GM12801 (cell line): ENCODE results near the gene PTPRE.

Source experiments
- TF ChIP-seq, protein P1 (sequence below): IDR thresholded peaks from one replicate; pipeline ENCODE4 v1.5.1; 2011; ENCODE audit warnings: control low read depth; ENCODE audit not compliant: insufficient read length; ENCODE audit errors: extremely low read depth

Gene PTPRE

DNA sequence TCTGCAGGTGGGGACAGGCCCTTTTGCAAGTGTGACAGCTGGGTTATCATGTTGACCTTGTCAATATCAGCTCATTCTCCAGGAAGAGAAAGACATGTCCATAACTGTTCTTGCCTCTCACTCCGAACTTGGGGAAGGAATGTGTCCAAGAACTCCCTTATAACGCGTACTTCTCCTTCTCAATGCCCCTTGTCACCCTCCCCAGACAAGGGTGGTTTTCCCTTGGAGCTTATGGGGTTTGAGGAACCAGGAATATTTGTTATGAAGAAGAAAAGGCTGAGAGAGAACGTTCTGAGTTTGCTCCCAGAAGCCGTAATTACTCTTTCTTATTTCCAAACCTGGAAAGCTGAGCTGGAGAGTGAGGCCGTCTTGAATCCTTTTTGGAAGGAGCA, 141.9 kb downstream of the PTPRE start:
- TF ChIP-seq, protein P1, sequence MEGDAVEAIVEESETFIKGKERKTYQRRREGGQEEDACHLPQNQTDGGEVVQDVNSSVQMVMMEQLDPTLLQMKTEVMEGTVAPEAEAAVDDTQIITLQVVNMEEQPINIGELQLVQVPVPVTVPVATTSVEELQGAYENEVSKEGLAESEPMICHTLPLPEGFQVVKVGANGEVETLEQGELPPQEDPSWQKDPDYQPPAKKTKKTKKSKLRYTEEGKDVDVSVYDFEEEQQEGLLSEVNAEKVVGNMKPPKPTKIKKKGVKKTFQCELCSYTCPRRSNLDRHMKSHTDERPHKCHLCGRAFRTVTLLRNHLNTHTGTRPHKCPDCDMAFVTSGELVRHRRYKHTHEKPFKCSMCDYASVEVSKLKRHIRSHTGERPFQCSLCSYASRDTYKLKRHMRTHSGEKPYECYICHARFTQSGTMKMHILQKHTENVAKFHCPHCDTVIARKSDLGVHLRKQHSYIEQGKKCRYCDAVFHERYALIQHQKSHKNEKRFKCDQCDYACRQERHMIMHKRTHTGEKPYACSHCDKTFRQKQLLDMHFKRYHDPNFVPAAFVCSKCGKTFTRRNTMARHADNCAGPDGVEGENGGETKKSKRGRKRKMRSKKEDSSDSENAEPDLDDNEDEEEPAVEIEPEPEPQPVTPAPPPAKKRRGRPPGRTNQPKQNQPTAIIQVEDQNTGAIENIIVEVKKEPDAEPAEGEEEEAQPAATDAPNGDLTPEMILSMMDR, result no peak

DNA sequence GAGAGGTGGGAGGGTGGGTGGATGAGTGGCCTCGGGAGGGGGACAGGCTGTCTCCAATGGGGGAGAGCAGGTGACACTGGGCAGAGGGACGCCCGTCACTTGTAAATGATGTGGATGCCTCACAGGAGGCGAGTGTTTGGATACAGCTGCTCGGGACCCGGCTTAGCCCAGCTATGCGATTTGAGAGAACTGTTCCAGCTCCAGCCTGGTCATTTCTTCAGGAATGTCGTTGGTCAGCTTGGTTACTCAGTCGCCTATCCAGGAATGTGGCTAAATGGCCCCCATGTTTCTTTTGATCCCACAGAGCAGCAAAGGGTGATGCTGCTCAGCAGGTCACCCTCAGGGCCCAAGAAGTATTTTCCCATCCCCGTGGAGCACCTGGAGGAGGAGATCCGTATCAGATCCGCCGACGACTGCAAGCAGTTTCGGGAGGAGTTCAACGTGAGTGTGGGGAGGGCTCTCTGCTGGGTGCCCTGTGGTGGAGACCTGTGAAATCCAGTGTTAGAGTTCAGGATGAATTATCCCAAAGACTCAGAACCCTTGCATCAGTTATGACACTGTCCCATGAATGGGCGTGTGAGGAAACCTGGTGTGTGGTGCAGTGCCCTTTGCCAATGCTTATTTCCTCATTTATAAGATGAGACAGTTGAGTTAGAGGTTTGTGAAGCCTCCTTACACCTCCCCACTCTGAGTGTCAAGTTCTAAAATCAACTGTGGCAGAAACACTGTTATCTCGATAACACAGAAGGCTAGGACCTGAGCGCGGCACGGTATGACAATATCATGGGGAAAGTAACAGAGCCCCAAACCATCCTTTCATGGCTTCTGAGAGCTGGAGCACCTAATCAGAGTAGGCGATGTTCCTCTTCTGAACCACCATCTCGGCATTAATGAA, 142.6 kb downstream of the PTPRE start:
- TF ChIP-seq, protein P1, result no peak

DNA sequence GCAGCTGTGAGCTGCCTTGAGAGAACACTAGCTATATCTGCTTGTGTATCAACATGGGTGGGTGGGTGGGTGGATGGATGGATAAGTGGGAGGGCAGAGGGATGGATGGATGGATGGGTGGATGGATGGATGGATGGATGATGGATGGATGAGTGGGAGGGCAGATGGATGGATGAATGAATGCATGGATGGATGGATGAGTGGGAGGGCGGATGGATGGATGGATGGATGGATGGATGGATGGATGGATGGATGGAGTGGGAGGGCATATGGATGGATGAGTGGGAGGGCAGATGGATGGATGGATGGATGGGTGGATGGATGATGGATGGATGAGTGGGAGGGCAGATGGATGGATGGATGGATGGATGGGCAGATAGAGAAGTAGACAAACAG, 143.2 kb downstream of the PTPRE start:
- TF ChIP-seq, protein P1, result no peak

DNA sequence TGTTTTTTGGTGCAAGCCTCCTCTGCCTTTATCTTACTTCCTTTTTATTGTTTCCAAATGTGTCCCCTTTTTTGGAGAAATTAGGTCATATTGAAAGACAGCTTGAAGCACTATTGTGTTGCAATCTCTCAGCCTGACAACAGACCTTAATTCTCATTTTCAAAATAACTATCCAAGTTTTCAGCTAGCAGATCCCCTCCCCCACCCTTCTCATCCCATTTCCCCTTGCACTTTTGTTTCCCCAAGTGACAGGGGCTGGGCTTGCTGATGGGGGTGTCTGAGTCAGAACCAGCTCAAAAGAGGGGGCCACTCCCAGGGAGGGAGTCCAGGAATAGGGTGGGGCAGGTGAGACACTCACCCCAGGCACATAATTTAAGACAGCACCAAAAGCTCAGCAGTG, 144.0 kb downstream of the PTPRE start:
- TF ChIP-seq, protein P1, result no peak

DNA sequence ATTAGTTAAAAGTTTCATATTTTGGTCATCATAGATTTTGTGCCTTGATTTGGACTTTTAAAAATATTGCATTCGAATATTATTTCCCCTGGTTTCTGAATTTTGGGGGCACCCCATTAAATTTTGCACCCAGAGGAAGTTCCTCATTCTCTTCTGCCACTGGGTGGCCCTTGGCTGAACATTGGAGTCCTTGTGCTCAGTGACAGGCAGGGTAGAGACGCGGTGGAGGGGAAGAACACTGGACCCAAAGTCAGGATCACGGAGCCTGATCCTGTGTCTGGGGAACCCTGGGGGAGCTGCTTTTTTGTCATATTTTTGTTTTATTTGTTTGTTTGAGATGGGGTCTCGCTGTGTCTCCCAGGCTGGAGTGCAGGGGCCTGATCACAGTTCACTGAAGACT, 144.6 kb downstream of the PTPRE start:
- TF ChIP-seq, protein P1, result no peak

DNA sequence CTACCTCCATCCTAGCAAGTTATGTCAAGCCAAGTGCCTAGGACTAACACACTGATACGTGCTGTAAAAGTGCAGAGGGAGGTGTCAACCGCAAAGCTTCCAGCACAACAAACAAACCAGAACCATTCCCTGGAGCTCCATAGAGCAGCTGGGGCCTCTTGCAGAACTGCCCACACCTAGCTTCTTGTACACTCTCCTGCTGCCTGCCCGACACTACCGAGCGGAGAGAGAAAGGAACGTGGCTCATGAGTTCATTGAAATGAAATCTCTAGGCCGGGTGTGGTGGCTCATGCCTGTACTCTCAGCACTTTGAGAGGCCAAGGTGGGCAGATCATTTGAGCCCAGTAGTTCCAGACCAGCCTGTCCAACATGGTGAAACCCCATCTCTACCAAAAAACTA, 145.8 kb downstream of the PTPRE start:
- TF ChIP-seq, protein P1, result no peak

DNA sequence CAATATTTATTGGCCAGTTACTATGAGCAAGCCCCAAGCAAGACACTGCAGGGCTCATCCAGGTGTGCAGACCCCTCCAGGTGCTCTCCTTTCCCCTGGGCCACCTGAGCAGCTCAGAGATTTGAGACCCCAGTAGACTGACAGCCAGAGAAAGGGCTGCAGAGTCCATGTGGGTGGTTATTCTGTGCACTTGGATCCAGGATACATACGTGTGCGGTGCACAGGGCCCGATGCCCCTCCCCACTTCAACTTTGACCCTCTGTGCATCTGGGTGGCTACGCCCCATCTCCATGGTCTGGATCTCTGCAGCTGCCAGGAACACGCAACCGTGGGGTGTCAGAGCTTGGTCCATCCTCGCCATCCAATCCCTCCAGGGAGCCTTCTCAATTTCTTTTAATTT, 146.5 kb downstream of the PTPRE start:
- TF ChIP-seq, protein P1, result no peak
